ENCODE data around the gene SLC6A7.
"Not testable (repeated sequence)": the region's sequence is repeated elsewhere in the genome, so short reads cannot be mapped to it uniquely, and the experiment has no call there.

The SLC6A7 gene

GRCh38 chr5:150221471-150221870 lies 31.6 kb downstream of the SLC6A7 start:
- no peak for DNase-seq

- no peak for DNase-seq
These were observed 33.0 kb downstream of the SLC6A7 start for GRCh38 chr5:150222906-150223305.

- DNase-seq = no peak
These were observed 33.6 kb downstream of the SLC6A7 start for GRCh38 chr5:150223474-150223873.

GRCh38 chr5:150224483-150225027 lies 34.7 kb downstream of the SLC6A7 start:
- DNase-seq = no peak

- DNase-seq = no peak
These were observed 37.2 kb downstream of the SLC6A7 start for GRCh38 chr5:150227036-150227435.

GRCh38 chr5:150227606-150228273 lies 37.9 kb downstream of the SLC6A7 start:
- no peak for DNase-seq

- DNase-seq = no peak
These were observed 39.7 kb downstream of the SLC6A7 start for GRCh38 chr5:150229571-150229970.

- no peak for DNase-seq
These were observed 41.0 kb downstream of the SLC6A7 start for GRCh38 chr5:150230842-150231241.

- DNase-seq = not testable (repeated sequence)
These were observed 43.8 kb downstream of the SLC6A7 start for GRCh38 chr5:150233706-150234105.

GRCh38 chr5:150234576-150235499 lies 45.0 kb downstream of the SLC6A7 start:
- no peak for DNase-seq

GRCh38 chr5:150235500-150235854 lies 45.6 kb downstream of the SLC6A7 start:
- no peak for DNase-seq

- no peak for DNase-seq
These were observed 46.5 kb downstream of the SLC6A7 start for GRCh38 chr5:150236313-150236712.

GRCh38 chr5:150236981-150237754 lies 47.3 kb downstream of the SLC6A7 start:
- DNase-seq = no peak

GRCh38 chr5:150238646-150239045 lies 48.8 kb downstream of the SLC6A7 start:
- DNase-seq = no peak

- DNase-seq = no peak
These were observed 49.4 kb downstream of the SLC6A7 start for GRCh38 chr5:150239099-150239793.

- DNase-seq = no peak
These were observed 49.9 kb downstream of the SLC6A7 start for GRCh38 chr5:150239794-150240122.

GRCh38 chr5:150241298-150242160 lies 51.7 kb downstream of the SLC6A7 start:
- DNase-seq = no peak

GRCh38 chr5:150242251-150242894 lies 52.5 kb downstream of the SLC6A7 start:
- DNase-seq = no peak

- no peak for DNase-seq
These were observed 53.7 kb downstream of the SLC6A7 start for GRCh38 chr5:150243590-150243989.

GRCh38 chr5:150244209-150244608 lies 54.3 kb downstream of the SLC6A7 start:
- no peak for DNase-seq

Measured in NCI-H526 (cell line).